Stimulated activated CD4-positive, alpha-beta T cell treated with anti-CD3 and anti-CD28 coated beads, Interleukin-1b, Interleukin-23, amount 100 ng/mL, for 1 hour (primary cell): ENCODE data around the gene MRC2.

Source experiments
- DNase-seq, 2 donors: peaks; one replicate each; pipeline ENCODE4 v3.0.0-alpha.2; 2020; ENCODE audit warnings: low read depth in 2 of 2

MRC2 gene

GRCh38 chr17:62702746-62703260 is 75.3 kb downstream of the MRC2 start:
- no peak for DNase-seq

- no peak for DNase-seq
Observed at GRCh38 chr17:62703261-62703775, 75.8 kb downstream of the MRC2 start.

GRCh38 chr17:62703776-62704380 is 76.4 kb downstream of the MRC2 start:
- peak; percentile 32 to 59 for DNase-seq

DNA sequence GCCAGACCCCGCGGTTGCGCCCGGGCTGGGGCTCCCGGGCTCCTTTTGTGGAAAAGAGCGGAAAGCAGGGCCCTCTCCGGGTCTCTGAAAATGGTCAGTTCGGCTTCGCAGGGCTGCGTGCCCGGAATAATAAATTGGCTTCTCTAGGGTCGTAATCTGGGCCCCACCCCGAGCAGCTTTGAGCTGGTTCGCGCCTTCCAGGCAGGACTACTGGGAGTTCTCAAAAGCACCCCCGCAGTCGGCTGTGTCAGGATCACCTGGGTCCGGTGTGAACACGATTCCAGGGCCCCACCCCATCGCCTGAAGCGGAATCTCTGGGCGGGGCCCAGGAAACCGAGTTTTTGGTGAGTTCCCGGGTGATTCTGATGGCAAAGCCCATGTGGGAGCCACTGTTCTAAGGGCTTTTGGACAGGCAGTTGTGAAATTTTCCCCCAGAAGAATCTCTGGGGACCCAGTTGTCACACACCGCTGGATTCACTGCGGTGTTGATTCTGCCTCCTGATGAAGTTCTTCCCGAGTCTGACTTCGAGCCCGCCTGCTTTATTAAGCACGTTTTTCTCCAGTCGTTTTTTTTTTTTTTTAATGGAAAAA is 77.0 kb downstream of the MRC2 start:
- DNase-seq: no peak

GRCh38 chr17:62705156-62705777 is 77.8 kb downstream of the MRC2 start:
- DNase-seq: no peak

- DNase-seq: no peak
Observed at GRCh38 chr17:62705778-62706597, 78.5 kb downstream of the MRC2 start.

- no peak for DNase-seq
Observed at GRCh38 chr17:62706598-62707424, 79.3 kb downstream of the MRC2 start.

GRCh38 chr17:62707425-62707739 is 79.9 kb downstream of the MRC2 start:
- no peak for DNase-seq

- no peak for DNase-seq
Observed at GRCh38 chr17:62708587-62708986, 81.1 kb downstream of the MRC2 start.

- no peak for DNase-seq
Observed at GRCh38 chr17:62712171-62712581, 84.7 kb downstream of the MRC2 start.

DNA sequence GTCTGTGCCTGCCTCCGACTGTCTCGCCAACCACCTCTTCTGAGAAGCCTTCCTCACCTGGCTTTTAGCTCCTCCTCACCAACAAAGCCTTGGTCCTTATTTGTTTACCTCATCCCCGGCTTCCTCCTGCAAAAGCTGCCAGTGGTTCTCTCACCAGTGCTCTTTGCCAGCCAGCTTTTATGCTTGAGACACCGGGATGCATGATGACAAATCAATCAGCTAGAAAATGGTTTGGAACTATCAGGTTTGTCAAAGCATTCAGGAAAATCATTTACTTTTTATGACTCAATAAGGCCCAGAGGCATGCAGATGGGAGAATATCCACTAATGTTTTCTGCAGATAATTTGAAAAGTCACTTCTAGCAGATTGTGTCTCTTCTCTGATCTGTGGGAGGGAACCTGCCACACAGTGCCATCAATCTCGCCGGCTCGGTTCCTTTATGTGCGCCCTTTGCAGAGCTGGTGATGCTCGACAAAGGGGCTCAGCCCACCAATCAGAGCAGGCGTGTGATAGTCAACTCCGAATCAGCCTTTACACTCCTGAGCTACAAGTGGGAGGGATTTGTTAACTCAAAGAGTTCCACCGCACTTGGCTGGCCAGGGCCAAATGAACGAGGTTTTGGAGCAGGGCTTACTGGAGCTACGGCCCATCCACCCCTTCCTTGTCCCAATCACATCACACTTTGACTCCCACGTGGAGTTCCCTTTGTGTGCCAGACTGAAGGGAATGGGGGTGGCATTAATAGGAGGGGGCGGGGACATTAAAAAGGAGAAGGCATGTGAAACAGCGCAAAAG is 85.8 kb downstream of the MRC2 start:
- no peak for DNase-seq

DNA sequence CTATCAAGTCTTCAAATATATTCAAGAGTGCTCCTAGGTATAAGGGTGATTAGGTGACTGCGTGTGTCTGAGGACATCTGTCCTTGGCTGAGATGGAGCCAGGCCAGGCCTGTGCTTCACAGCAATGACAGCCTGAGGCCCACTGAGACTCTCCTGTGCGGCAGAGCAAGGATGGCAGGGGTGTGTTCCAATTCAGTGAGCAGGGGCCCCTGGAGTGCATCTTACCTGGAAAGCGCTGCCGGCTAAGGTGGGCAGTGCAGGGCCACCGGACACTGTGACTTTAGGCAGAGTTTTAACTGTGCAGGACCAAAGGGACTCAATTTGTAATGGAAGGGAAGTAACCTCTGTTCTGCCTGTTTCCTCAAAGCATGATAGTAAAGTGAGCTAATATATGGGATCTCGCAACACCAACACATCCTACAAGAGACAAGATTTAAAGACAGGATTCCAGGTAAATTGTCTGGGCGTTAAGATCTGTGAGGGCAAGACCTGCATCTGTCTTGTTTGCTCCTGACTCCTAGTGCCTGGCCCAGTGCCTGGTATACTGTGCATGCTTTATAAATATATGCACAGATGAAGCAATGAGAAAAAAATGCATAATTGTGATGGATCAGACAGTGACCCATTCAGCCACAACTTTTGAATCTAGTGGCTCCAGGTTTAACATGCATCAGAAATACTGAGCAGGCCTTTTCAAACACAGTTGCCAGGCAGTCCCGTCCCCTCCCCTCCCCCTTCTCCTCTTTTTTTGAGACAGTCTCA is 86.7 kb downstream of the MRC2 start:
- DNase-seq: no peak

GRCh38 chr17:62715882-62716390 is 88.5 kb downstream of the MRC2 start:
- DNase-seq: no peak

- no peak for DNase-seq
Observed at GRCh38 chr17:62716834-62717588, 89.5 kb downstream of the MRC2 start.

GRCh38 chr17:62717589-62717855 is 90.1 kb downstream of the MRC2 start:
- DNase-seq: no peak

- no peak for DNase-seq
Observed at GRCh38 chr17:62717889-62718288, 90.4 kb downstream of the MRC2 start.

DNA sequence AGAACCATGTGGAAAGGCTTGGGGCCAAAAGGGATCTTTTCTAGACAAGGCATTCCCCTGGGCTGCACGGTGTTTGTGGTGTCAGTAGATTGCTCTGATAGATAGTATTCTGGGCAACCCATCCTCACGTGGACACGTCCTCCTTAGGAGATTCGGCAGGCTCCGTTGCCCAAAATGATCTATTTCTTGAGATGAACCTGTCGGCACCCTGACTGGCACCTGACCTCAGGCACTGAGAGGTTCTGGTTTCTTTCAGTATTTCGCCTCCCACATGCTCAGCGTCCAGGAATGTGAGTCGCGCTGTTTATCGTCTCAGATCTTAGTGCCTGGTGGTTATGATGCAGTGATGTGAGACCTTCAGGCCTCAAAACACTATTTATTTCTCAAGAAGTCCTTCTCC is 91.0 kb downstream of the MRC2 start:
- DNase-seq: no peak

DNA sequence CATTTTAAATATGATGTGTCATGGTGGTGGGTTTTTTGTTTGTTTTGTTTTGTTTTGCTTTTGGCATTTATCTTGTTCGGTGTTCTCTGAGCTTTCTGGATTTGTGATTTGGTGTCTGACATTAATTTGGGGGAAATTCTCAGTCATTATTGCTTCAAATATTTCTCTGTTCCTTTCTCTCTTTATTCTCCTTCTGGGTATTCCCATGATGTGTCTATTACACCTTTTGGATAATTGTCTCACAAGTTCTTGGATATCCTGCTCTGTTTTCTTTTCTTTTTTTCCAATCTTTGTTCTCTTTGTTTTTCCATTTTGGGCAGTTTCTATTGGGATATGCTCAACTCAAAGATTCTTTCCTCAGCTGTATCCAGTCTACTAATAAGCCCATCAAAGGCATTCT is 92.1 kb downstream of the MRC2 start:
- no peak for DNase-seq
